A673 (cell line): ENCODE results near the gene KCNA2. TPM values are rescaled to one million over a fixed set of nuclear protein-coding genes. Genes with fewer than 3 reads are reported as not detected.

ENCODE experiments used
- BruUV-seq: library from RNA; stranded (reverse); fragments of 400-500 nt; replicated peaks from 2 replicates; lab custom pipeline; 2021; lab: Mats Ljungman, UMichigan
- CTCF ChIA-PET: fragments of 300-600 bp; sonication (Branson Sonifier 250); formaldehyde crosslinking; loops from one replicate; lab custom pipeline; 2022; ENCODE audit warnings: antibody characterized with exemption; lab: Charles Lee
- POLR2A ChIA-PET: fragments of 300-600 bp; sonication (Branson Sonifier 250); formaldehyde crosslinking; loops from one replicate; lab custom pipeline; 2022; ENCODE audit warnings: antibody characterized with exemption; ENCODE audit not compliant: low non-redundant PET; lab: Charles Lee
- DNase-seq: peaks from one replicate; pipeline ENCODE4 v3.0.0-alpha.2; 2015; ENCODE audit warnings: low spot score
- H3K27ac ChIP-seq: fragments of 200-600 bp; sonication (generic); 2 replicates; pipeline ENCODE4 v1.5.1; 2016; ENCODE audit warnings: mixed run types, low read depth, mild to moderate bottlenecking, mixed read lengths, antibody characterized with exemption, low read length; ENCODE audit not compliant: poor library complexity, severe bottlenecking
- H3K27me3 ChIP-seq: fragments of 200-600 bp; sonication (generic); replicated peaks from 2 replicates; pipeline ENCODE4 v1.6.1; 2017; ENCODE audit warnings: mixed run types, low read depth, mild to moderate bottlenecking, mixed read lengths, antibody characterized with exemption, low read length; ENCODE audit not compliant: insufficient read depth, poor library complexity
- H3K36me3 ChIP-seq: fragments of 200-600 bp; sonication (generic); 2 replicates; pipeline ENCODE4 v1.6.1; 2016; ENCODE audit warnings: mixed run types, mild to moderate bottlenecking, mixed read lengths, antibody characterized with exemption, low read length; ENCODE audit not compliant: insufficient read depth, poor library complexity, severe bottlenecking
- H3K4me1 ChIP-seq: fragments of 200-600 bp; sonication (generic); 2 replicates; pipeline ENCODE4 v1.6.1; 2017; ENCODE audit warnings: mixed run types, mild to moderate bottlenecking, mixed read lengths, antibody characterized with exemption, low read length; ENCODE audit not compliant: insufficient read depth, poor library complexity, severe bottlenecking
- H3K4me3 ChIP-seq: fragments of 200-600 bp; sonication (generic); 2 replicates; pipeline ENCODE4 v1.5.1; 2016; ENCODE audit warnings: low read depth, mixed run types, mild to moderate bottlenecking, mixed read lengths, low read length; ENCODE audit not compliant: poor library complexity, severe bottlenecking
- H3K9me3 ChIP-seq: fragments of 200-600 bp; sonication (generic); 2 replicates; pipeline ENCODE4 v1.6.1; 2016; ENCODE audit warnings: mixed run types, low read depth, mild to moderate bottlenecking, mixed read lengths, antibody characterized with exemption, low read length; ENCODE audit not compliant: poor library complexity, severe bottlenecking
- CTCF ChIP-seq: fragments of 300-800, 200-600 bp; sonication (generic); conservative IDR thresholded peaks from 2 replicates; pipeline ENCODE4 v1.5.1; 2017; ENCODE audit warnings: low read depth, mild to moderate bottlenecking, antibody characterized with exemption, low read length, moderate library complexity, mixed read lengths
- EZH2 ChIP-seq: fragments of 200-600 bp; sonication (generic); IDR thresholded peaks from 2 replicates; pipeline ENCODE4 v1.6.1; 2017; ENCODE audit warnings: borderline replicate concordance, low read depth, mild to moderate bottlenecking, mixed read lengths, antibody characterized with exemption, low read length; ENCODE audit not compliant: poor library complexity, severe bottlenecking
- intact Hi-C: fragments of 100-400 bp; cut with micrococcal nuclease; formaldehyde crosslinking; loops from one replicate; pipeline ENCODE4 v1.10.0; 2022; ENCODE audit not compliant: unreplicated experiment
- total RNA-seq: library from RNA; stranded (reverse); gene quantifications from 2 replicates; pipeline ENCODE4 v1.2.3, GENCODE V29; 2021

KCNA2 gene
- total RNA-seq, 1 experiment from 2014 or later = 46.6 TPM

GRCh38 chr1:110559157-110559556 is 47.0 kb downstream of the KCNA2 start:
- Histone ChIP-seq H3K4me3 (no peak overlapping the region), H3K27ac (no peak overlapping the region), H3K9me3 (no peaks in the 10 kb centered on the region), H3K27me3 (no peaks in the 10 kb centered on the region), H3K36me3 (no peaks in the 10 kb centered on the region), H3K4me1 (peaks cover 8% of the 10 kb centered on the region)
- ChIA-PET POLR2A (no interaction called here), CTCF (no interaction called here)
- BruUV-seq = no TSS peak
- intact Hi-C loops = no loop called here
- TF ChIP-seq EZH2 = no peak
- TF ChIP-seq CTCF = no peak
- DNase-seq = no peak

GRCh38 chr1:110557481-110557880 is 48.7 kb downstream of the KCNA2 start:
- ChIA-PET POLR2A (interaction anchor here (0.6 kb wide), 1 partner anchor 16 kb away, joined by 3 read pairs; no protein-coding TSS in a partner anchor), CTCF (no interaction called here)
- Histone ChIP-seq H3K4me1 (peaks cover 8% of the 10 kb centered on the region), H3K27ac (no peak overlapping the region), H3K27me3 (no peaks in the 10 kb centered on the region), H3K36me3 (no peaks in the 10 kb centered on the region), H3K4me3 (no peak overlapping the region), H3K9me3 (no peaks in the 10 kb centered on the region)
- DNase-seq = no peak
- TF ChIP-seq CTCF (no peak), EZH2 (no peak)
- intact Hi-C loops = no loop called here
- BruUV-seq = no TSS peak

GRCh38 chr1:110556471-110556807 is 49.7 kb downstream of the KCNA2 start:
- Histone ChIP-seq H3K4me1 (peaks cover 8% of the 10 kb centered on the region), H3K4me3 (no peak overlapping the region), H3K36me3 (no peaks in the 10 kb centered on the region), H3K9me3 (no peaks in the 10 kb centered on the region), H3K27me3 (no peaks in the 10 kb centered on the region), H3K27ac (no peak overlapping the region)
- DNase-seq = no peak
- TF ChIP-seq EZH2 = no peak
- no TSS peak for BruUV-seq
- ChIA-PET POLR2A (interaction anchor here (0.6 kb wide), 3 partner anchors 7 to 14 kb away, joined by 3 to 4 read pairs (median 3); no protein-coding TSS in a partner anchor), CTCF (interaction anchor here (1.7 to 1.8 kb wide), 2 partner anchors 60 to 227 kb away, joined by 4 to 7 read pairs; no protein-coding TSS in a partner anchor)
- intact Hi-C loops = no loop called here
